ENCODE results near the gene FBRSL1.
"Not testable (repeated sequence)": the region's sequence is repeated elsewhere in the genome, so short reads cannot be mapped to it uniquely, and the experiment has no call there.

The FBRSL1 gene

GRCh38 chr12:132525833-132526455, 36.0 kb downstream of the FBRSL1 start:
- DNase-seq (ENCODE audit: low read depth): no peak

GRCh38 chr12:132527186-132527882, 37.4 kb downstream of the FBRSL1 start:
- DNase-seq (ENCODE audit: low read depth): no peak

- no peak for DNase-seq (ENCODE audit: low read depth)
Observed at GRCh38 chr12:132527883-132528264, 37.9 kb downstream of the FBRSL1 start.

DNA sequence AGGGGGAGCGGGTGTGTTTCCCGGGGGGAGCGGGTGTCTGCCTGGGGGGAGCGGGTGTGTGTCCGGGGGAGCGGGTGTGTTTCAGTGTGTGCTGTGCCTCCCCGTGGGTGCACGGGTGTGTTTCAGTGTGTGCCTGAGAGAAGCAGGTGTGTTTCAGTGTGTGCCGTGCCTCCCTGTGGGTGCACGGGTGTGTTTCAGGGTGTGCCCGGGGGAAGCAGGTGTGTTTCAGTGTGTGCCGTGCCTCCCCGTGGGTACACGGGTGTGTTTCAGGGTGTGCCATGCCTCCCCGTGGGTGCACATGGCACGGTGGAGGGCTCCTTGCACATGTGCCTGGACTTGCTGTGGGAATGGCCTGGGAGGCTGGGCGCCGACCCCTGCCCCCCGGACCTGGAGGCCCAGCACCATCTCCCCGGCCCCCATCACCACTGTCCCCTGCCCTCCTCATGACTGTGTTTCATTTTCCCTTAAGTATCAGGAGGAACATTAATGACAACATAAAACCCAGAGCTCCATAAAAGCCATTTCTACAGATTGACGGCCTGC, 38.7 kb downstream of the FBRSL1 start:
- DNase-seq (ENCODE audit: low read depth): no peak

GRCh38 chr12:132529156-132529839, 39.3 kb downstream of the FBRSL1 start:
- no peak for DNase-seq (ENCODE audit: low read depth)

DNA sequence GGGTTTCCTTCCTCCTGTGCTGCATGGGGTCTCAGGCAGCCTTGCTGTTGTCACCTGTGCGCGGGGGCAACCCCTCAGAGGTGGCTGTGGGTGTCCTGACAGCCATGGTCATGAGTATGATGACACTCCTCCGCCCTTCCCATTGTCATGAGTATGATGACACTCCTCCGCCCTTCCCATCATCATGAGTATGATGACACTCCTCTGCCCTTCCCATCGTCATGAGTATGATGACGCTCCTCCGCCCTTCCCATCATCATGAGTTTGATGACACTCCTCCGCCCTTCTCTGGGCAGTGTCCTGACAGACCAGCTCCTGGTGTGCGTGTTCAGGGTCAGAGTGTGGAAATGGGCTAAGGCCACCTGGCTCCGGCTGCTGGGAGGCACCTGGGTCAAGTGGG, 40.0 kb downstream of the FBRSL1 start:
- DNase-seq (ENCODE audit: low read depth): no peak

GRCh38 chr12:132530447-132530846, 40.5 kb downstream of the FBRSL1 start:
- no peak for DNase-seq (ENCODE audit: low read depth)

DNA sequence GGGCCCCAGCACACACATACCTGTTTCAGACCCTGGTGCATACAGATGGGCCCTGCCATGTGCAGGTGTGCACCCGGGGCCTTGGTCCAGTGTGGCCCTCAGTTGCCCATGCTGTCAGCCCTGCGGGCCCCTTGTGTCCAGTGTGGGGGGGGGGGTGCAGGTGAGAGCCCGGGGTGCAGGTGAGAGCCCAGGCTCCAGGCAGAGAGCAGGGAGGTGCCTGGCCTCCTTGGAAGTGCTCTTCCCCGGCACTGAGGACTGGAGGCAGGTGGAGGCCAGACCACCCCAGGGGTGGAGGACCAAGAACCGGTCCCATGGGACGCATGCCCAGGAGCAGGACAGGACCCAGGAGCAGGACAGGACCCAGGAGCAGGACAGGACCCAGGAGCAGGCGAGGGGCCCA, 40.9 kb downstream of the FBRSL1 start:
- no peak for DNase-seq (ENCODE audit: low read depth)

DNA sequence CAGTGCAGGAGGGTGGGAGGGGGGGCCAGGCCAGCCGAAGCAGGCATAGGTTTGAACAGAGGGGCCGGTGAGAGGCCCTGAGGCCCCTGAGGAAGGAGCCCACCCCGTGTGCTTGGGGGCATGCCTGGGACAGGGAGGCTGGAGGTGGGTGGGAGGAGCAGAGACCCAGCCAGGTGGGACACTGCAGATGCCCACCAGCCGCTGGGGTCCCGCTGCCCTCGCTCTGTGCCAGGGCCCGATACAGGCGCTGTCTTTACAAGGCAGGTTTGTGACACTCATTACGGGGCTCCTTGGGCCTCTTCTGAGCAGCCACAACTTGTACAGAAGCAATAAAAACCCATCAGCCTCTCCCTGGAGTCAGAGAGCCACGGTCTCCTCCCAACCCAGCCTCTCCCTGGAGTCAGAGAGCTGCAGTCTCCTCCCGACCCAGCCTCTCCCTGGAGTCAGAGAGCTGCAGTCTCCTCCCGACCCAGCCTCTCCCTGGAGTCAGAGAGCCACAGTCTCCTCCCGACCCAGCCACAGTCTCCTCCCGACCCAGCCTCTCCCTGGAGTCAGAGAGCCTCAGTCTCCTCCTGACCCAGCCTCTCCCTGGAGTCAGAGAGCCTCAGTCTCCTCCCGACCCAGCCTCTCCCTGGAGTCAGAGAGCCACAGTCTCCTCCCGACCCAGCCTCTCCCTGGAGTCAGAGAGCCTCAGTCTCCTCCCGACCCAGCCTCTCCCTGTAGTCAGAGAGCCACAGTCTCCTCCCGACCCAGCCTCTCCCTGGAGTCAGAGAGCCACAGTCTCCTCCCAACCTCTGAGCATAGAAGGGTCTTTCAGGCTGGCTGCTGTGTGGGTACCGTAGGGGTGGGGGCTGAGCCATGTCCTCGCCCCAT, 43.0 kb downstream of the FBRSL1 start:
- DNase-seq (ENCODE audit: low read depth): not testable (repeated sequence)

DNA sequence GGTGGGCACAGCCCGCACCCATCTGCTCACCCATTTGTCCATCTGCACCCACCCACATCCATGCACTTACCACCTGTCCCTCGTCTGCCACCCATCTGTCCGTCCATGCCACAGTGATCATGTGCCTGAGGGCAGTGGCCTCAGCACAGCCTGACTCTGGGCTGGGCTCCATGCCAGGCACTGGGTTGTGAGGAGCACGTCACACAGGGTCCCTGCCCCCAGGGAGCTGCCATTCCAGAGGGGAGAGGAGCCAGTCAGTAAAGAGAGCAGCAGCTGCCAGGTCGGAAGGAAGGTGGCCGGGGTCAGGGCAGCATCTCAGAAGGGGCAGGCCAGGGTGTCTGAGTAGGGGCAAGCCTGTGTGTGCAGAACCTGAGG, 43.6 kb downstream of the FBRSL1 start:
- DNase-seq (ENCODE audit: low read depth): no peak

DNA sequence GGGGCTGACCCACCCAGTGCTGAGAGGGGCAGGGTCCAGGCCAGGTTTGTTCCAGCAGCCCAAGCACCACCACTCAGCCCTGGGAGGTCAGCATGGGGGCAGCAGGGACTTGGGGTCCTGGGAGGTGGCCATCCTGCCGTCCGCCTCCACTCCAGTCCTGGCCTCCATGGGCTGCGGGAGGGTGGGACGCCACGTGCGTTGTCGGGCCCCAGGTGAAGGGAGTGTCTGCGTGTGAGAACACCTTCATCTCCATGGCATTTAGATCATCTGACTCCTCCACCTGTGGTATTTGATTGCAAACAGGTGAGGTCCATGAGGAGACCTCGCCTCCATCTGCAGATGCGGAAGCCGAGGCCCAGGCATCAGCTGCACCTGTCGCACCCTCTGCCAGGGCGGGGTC, 44.1 kb downstream of the FBRSL1 start:
- DNase-seq (ENCODE audit: low read depth): no peak

- no peak for DNase-seq (ENCODE audit: low read depth)
Observed at GRCh38 chr12:132535019-132535418, 45.1 kb downstream of the FBRSL1 start.

DNA sequence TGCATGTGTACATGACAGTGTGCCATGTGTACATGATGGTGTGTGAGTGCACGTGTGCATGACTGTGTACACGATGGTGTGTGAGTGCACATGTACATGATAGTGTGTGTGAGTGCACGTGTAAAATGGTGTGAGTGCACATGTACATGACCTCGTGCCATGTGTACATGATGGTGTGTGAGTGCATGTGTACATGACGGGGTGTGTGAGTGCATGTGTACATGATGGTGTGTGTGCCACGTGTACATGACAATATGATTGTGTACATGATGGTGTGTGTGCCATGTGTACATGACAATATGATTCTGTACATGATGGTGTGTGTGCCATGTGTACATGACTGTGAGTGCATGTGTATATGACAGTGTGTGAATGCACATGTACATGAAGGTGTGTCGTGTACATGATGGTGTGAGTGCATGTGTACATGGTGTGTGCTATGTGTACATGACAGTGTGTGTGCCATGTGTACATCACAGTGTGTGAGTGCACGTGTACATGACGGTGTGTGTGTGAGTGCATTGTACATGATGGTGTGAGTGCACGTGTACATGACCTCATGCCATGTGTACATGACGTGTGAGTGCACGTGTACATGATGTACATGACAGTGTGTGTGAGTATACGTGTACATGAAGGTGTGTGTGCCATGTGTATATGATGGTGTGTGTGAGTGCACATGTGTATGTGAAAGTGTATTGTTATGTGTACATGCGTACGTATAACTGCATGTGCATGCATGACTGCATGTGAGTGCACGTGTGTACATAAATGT, 46.3 kb downstream of the FBRSL1 start:
- no peak for DNase-seq (ENCODE audit: low read depth)

GRCh38 chr12:132537049-132537448, 47.1 kb downstream of the FBRSL1 start:
- DNase-seq (ENCODE audit: low read depth): no peak

- no peak for DNase-seq (ENCODE audit: low read depth)
Observed at GRCh38 chr12:132537836-132538662, 48.1 kb downstream of the FBRSL1 start.

- no peak for DNase-seq (ENCODE audit: low read depth)
Observed at GRCh38 chr12:132538663-132538990, 48.7 kb downstream of the FBRSL1 start.

- no peak for DNase-seq (ENCODE audit: low read depth)
Observed at GRCh38 chr12:132539016-132539773, 49.2 kb downstream of the FBRSL1 start.

- no peak for DNase-seq (ENCODE audit: low read depth)
Observed at GRCh38 chr12:132540436-132540835, 50.5 kb downstream of the FBRSL1 start.

DNA sequence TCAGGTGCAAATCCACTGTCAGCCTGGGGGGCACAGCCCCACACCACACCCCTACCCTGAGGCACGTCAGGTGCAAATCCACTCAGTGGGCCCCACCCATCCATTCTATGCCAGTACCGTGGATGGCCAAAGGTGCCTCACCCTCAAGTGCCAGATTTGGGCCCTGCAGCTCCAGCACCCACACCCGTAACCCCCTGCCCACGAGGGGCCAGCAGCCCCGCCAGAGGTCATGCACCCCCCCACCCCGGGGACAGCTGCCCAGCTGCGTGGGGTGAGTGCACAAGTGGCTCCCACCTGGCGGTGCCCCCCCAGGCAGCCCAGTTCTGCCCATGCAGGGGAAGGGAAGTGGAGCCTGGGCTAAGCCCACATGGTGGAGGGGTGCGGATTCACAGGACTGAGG, 51.2 kb downstream of the FBRSL1 start:
- DNase-seq (ENCODE audit: low read depth): no peak

DNA sequence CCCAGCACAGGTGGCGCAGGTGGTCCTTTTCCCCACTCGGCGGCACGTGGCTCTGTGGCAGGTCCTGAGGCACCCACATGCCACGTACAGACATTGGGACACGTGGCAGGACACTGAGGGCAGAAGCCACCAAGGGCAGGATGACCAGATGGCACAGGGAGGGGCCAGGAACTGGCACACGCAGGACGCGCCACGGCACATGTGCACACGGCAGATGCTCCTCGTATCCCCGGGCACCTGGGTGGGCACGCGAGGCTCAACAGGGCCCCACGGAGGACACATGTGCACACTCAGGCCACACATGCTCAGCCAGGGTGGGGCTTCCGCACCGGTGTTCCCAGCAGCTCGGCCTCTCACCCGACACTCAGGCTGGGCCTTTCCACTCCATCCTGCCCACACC, 52.0 kb downstream of the FBRSL1 start:
- DNase-seq (ENCODE audit: low read depth): no peak
